Endothelial cell of umbilical vein (primary cell): ENCODE results near the gene RNU6-8. TPM values are rescaled to one million over a fixed set of nuclear protein-coding genes. Genes with fewer than 3 reads are reported as not detected.

ENCODE experiments used
- BruUV-seq: library from RNA; stranded (reverse); fragments of 400-500 nt; replicated peaks from 2 replicates; lab custom pipeline; 2021; lab: Mats Ljungman, UMichigan
- CTCF ChIA-PET: fragments of 300-600, 350-600 bp; sonication (Branson Sonifier 250); formaldehyde crosslinking; loops from one replicate; lab custom pipeline; 2021; ENCODE audit warnings: antibody characterized with exemption, inconsistent platforms; lab: Charles Lee
- POLR2A ChIA-PET: fragments of 300-600, 350-600 bp; sonication (Branson Sonifier 250); formaldehyde crosslinking; loops from one replicate; lab custom pipeline; 2021; ENCODE audit warnings: antibody characterized with exemption, inconsistent platforms; lab: Charles Lee
- DNase-seq: peaks from one replicate; pipeline ENCODE4 v3.0.0-alpha.2; 2011; ENCODE audit warnings: low read depth, low spot score
- FAIRE-seq: peaks from 2 replicates; lab custom pipeline; 2011; peaks lifted over from hg19 to GRCh38; lab: Jason Lieb, UNC
- H2AFZ ChIP-seq: 2 replicates; pipeline ENCODE4 v1.6.0; 2012; ENCODE audit warnings: low read depth, low read length, control low read depth, inconsistent platforms
- H3K27ac ChIP-seq: 2 replicates; pipeline ENCODE4 v1.5.1; 2011; ENCODE audit warnings: low read depth, mild to moderate bottlenecking, control low read depth, low read length, moderate library complexity; ENCODE audit not compliant: insufficient read depth
- H3K27me3 ChIP-seq, 2 experiments: 2 replicates each; pipeline versions ENCODE4 v1.6.0 to v1.6.1; 2011; ENCODE audit warnings: low read length in 2 of 2, mixed read lengths in 1 of 2; ENCODE audit not compliant: control insufficient read depth in 2 of 2, insufficient read depth in 2 of 2
- H3K36me3 ChIP-seq, 2 experiments: 2 replicates in 1 of 2; 3 replicates in 1 of 2; pipeline ENCODE4 v1.5.1; 2011; ENCODE audit warnings: low read length in 2 of 2, mild to moderate bottlenecking in 1 of 2, moderate library complexity in 1 of 2; ENCODE audit not compliant: control insufficient read depth in 2 of 2, insufficient read depth in 2 of 2; ENCODE audit errors: extremely low read depth in 1 of 2
- H3K4me1 ChIP-seq: 3 replicates; pipeline ENCODE4 v1.5.1; 2011; ENCODE audit warnings: mild to moderate bottlenecking, low read length; ENCODE audit not compliant: control insufficient read depth, insufficient read depth; ENCODE audit errors: extremely low read depth
- H3K4me2 ChIP-seq: 2 replicates; pipeline ENCODE4 v1.6.1; 2011; ENCODE audit warnings: low read length, control low read depth, mixed read lengths; ENCODE audit not compliant: insufficient read depth
- H3K4me3 ChIP-seq, 3 experiments: fragments of 200-600 bp in 1 of 3; sonication (generic), shearing (Covaris generic) in 1 of 3; replicated peaks in 1 of 3; 2 replicates each; pipeline ENCODE4 v1.5.1; 2011 to 2016; ENCODE audit warnings: control low read depth in 3 of 3, low read length in 3 of 3, mild to moderate bottlenecking in 2 of 3, inconsistent platforms in 1 of 3, low read depth in 1 of 3, moderate library complexity in 1 of 3; ENCODE audit not compliant: insufficient read depth in 1 of 3
- H3K79me2 ChIP-seq: 2 replicates; pipeline ENCODE4 v1.6.0; 2012; ENCODE audit warnings: low read length, inconsistent platforms; ENCODE audit not compliant: control insufficient read depth, insufficient read depth
- H3K9ac ChIP-seq: replicated peaks from 2 replicates; pipeline ENCODE3; 2011; ENCODE audit warnings: low read length, control low read depth; ENCODE audit not compliant: insufficient read depth; ENCODE audit errors: extremely low read depth
- H3K9me1 ChIP-seq: replicated peaks from 3 replicates; pipeline ENCODE4 v1.6.0; 2011; ENCODE audit warnings: mild to moderate bottlenecking, low read length; ENCODE audit not compliant: control insufficient read depth, insufficient read depth; ENCODE audit errors: extremely low read depth
- H3K9me3 ChIP-seq: replicated peaks from 2 replicates; pipeline ENCODE4 v1.5.1; 2012; ENCODE audit warnings: low read length, inconsistent platforms; ENCODE audit not compliant: control insufficient read depth, insufficient read depth
- H4K20me1 ChIP-seq: replicated peaks from 2 replicates; pipeline ENCODE3; 2011; ENCODE audit warnings: mild to moderate bottlenecking, low read length; ENCODE audit not compliant: control insufficient read depth, insufficient read depth; ENCODE audit errors: extremely low read depth
- CTCF ChIP-seq, 2 donors: IDR thresholded peaks; 1 replicate in 1 of 2; 2 replicates in 1 of 2; pipeline ENCODE4 v1.5.1; 2011; ENCODE audit warnings: low read length in 2 of 2, mild to moderate bottlenecking in 2 of 2, moderate library complexity in 2 of 2, control low read depth in 1 of 2, inconsistent platforms in 1 of 2, low read depth in 1 of 2; ENCODE audit not compliant: insufficient read depth in 1 of 2; ENCODE audit errors: extremely low read depth in 1 of 2
- EZH2 ChIP-seq: IDR thresholded peaks from 2 replicates; pipeline ENCODE4 v1.6.1; 2012; ENCODE audit warnings: borderline replicate concordance, low read depth, mild to moderate bottlenecking, moderate library complexity, low read length, inconsistent platforms; ENCODE audit not compliant: severe bottlenecking
- FOS ChIP-seq: IDR thresholded peaks from 2 replicates; pipeline ENCODE4 v1.6.1; 2011; ENCODE audit warnings: mild to moderate bottlenecking, low read length, moderate library complexity, borderline replicate concordance; ENCODE audit not compliant: insufficient read depth
- GATA2 ChIP-seq: IDR thresholded peaks from 2 replicates; pipeline ENCODE4 v1.7.0; 2011; ENCODE audit warnings: low read depth, mild to moderate bottlenecking, moderate library complexity, mixed read lengths, low read length; ENCODE audit not compliant: insufficient read length, insufficient read depth
- JUN ChIP-seq: IDR thresholded peaks from 2 replicates; pipeline ENCODE4 v1.6.1; 2011; ENCODE audit warnings: borderline replicate concordance, low read depth; ENCODE audit not compliant: insufficient read length, insufficient read depth
- MAX ChIP-seq: IDR thresholded peaks from 2 replicates; pipeline ENCODE4 v1.6.1; 2011; ENCODE audit not compliant: insufficient read depth, insufficient read length
- MYC ChIP-seq: IDR thresholded peaks from one replicate; pipeline ENCODE4 v1.6.1; 2011; ENCODE audit warnings: mild to moderate bottlenecking, low read depth, low read length
- POLR2A ChIP-seq: IDR thresholded peaks from 2 replicates; pipeline ENCODE4 v1.6.1; 2012; ENCODE audit warnings: low read depth, mild to moderate bottlenecking, control low read depth, low read length
- POLR2AphosphoS5 ChIP-seq: IDR thresholded peaks from 2 replicates; pipeline ENCODE4 v1.6.1; 2012; ENCODE audit warnings: low read depth, mild to moderate bottlenecking, control low read depth, low read length, moderate library complexity; ENCODE audit not compliant: insufficient read depth
- dilution Hi-C: fragments of 300-500 bp; cut with MboI; formaldehyde crosslinking; loops from one replicate; pipeline ENCODE4 v1.15.0; 2019; ENCODE audit warnings: low sequenced_read_pairs; ENCODE audit not compliant: extremely low pct_ligation_motif_present
- intact Hi-C: fragments of 100-400 bp; cut with micrococcal nuclease; formaldehyde crosslinking; loops from one replicate; pipeline ENCODE4 v1.10.0; 2022
- polyA plus RNA-seq, 4 experiments: library from polyadenylated mRNA; depleted of rRNA in 3 of 4; stranded (reverse) in 3 of 4; unstranded in 1 of 4; fragments of >200 nt; gene quantifications; 2 replicates each; pipeline versions ENCODE4 v1.2.1 to v1.2.3, GENCODE V29; 2011 to 2012; ENCODE audit warnings: missing spikeins in 1 of 4
- total RNA-seq: library from RNA; stranded (reverse); gene quantifications from 2 replicates; pipeline ENCODE4 v1.2.3, GENCODE V29; 2021

RNU6-8 gene
- total and polyA plus RNA-seq, 2 donors (not counting 3 experiments of a cell fraction or from before 2014, with no cell fraction given), result not detected

GRCh38 chr14:32230181-32230580 is 27.1 kb upstream of the RNU6-8 start:
- Histone ChIP-seq H3K4me3 (no peak overlapping the region), H3K4me2 (no peak overlapping the region), H3K36me3 (no peaks in the 10 kb centered on the region), H4K20me1 (no peaks in the 10 kb centered on the region), H3K9ac (no peak overlapping the region), H3K27me3 (no peaks in the 10 kb centered on the region), H3K4me1 (no peaks in the 10 kb centered on the region), H3K9me3 (no peaks in the 10 kb centered on the region), H3K27ac (no peak overlapping the region), H3K79me2 (no peaks in the 10 kb centered on the region), H2AFZ (no peak overlapping the region), H3K9me1 (no peaks in the 10 kb centered on the region)
- no peak for FAIRE-seq
- ChIA-PET POLR2A (no interaction called here), CTCF (no interaction called here)
- DNase-seq, result no peak
- BruUV-seq, result no TSS peak
- intact Hi-C loops, result no loop called here
- dilution Hi-C loops, result no loop called here
- TF ChIP-seq EZH2 (no peak), FOS (no peak), GATA2 (no peak), POLR2AphosphoS5 (no peak), CTCF (IDR thresholded peaks at IDR 0.05; ENCODE audit: extremely low read depth in 1 of 2, insufficient read depth in 1 of 2, low read depth in 1 of 2, low read length in 2 of 2) (no peak), POLR2A (no peak), MAX (no peak), JUN (no peak), MYC (no peak)
